Measurements from ENCODE around the gene FANCD2.
"Not testable (repeated sequence)": the region's sequence is repeated elsewhere in the genome, so short reads cannot be mapped to it uniquely, and the experiment has no call there.

FANCD2 gene

DNA sequence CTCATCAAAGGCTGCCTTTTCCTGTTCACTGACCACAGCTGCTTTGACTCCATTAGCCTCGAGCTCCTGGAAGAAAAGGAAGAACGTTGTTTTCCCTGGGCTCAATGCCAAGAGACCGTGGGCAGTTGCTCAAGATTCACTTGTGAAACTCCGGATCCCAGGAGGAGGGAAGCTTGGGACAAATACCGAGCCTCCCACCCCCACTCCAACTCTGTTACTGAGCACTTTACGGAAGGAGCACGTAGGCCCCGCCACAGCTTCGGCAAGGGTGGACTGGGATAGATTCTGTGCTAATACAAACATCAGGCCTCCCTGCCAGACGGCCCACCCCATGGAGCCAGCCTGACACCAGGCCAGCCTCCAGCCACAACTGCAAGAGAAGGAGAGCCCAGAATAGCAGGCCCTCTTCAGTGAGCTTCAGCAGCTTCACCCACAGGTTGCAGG is 10.8 kb upstream of the FANCD2 start:
- FAIRE-seq = no peak

DNA sequence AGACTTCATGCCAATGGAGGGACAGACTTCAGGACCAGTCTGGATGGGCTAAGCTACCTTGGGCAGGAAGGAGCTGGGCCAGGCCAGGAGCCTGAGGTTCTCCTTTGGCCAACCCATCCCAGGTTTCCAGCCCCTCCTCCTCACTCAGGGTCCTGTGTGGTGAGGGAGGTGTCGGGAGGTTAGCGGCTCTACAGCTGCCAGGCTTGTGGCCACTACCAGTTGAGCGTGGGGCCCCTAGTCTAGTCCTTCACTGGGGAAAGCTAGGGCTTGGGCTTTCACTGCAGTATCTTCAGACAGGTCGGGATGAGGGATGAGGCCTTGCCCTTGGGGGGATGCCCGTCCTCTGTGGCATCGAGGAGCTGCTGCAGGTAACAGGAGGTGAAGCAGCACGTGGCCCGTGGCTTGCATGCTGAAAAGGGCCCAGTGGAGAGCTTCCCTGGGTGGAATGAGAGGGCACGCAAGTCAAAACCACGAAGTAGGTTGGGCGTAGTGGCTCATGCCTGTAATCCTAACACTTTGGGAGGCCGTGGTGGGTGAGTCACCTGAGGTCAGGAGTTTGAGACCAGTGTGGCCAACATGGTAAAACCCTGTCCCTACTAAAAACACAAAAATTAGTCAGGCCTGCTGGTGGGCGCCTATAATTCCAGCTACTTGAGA is 8.5 kb upstream of the FANCD2 start:
- FAIRE-seq = no peak

DNA sequence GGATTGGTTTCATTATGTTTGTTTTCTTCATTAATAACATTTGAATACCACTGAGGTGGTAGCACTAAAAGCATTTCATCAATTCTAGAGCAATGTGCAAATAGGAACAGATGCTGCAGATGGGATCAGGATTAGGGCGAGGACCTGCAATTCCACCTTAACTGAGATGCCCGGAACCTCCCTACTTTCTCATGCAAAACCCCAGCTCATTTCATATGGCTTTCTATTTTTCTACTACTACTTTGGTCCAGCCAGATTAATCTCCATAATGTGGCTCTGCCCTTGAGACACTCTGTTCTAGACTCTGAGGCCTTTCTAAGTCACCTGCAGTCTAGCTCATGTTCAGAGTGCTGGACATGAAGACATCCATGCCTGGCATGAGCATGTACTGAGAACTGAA is 7.4 kb upstream of the FANCD2 start:
- FAIRE-seq = not testable (repeated sequence)

DNA sequence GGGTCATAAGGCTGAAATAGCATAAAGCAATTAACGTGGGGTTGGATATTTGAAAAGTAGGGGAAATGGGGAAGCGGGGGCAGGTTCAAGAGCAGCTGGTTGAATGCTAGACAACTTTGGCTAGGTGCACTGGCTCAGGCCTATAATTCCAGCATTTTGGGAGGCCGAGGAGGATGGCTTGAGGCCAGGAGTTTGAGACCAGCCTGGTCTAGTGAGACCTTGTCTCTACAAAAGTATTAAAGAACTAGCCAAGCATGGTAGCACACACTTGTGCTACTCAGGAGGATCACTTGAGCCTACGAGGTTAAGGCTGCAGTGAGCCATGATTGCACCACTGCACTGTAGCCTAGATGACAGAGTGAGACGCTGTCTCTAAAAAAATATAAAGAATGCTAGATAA is 6.9 kb upstream of the FANCD2 start:
- FAIRE-seq = no peak

DNA sequence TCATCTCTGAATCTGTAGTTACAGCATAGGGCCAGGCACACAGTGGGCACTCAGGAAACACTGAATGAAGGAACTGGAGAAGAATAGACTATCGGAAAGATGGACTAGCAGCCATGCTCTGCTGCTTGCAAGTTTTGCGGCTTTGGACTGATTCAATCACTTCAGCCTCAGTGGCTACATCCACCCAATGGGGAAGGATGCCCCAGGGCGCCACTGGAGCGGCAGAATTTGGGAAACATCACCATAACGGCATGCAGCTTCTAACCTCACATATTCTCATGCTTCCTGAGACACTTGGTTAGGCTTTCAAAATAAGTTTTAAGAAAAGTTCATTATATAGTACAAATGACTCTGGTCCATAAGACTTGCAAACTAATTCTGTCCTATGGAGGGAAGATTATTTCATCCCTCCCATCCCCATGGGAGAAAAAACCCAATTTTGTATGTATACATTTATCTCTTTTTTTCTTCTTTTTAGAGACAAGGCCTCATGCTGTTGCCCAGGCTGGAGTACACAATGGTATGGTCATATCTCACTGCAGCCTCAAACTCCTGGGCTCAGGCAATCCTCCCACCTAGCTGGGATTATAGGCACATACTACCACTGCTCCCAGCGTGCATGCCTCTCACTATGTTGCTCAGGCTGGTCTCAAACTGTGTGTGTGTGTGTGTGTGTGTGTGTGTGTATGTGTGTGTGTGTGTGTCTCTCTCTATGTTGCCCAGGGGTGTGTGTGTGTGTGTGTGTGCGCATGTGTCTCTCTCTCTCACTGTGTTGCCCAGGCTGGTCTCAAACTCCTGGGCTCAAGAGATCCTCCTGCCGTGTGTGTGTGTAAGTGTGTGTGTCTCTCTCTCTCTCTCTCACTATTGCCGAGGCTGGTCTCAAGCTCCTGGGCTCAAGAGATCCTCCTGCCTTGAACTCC is 4.1 kb upstream of the FANCD2 start:
- no peak for FAIRE-seq

DNA sequence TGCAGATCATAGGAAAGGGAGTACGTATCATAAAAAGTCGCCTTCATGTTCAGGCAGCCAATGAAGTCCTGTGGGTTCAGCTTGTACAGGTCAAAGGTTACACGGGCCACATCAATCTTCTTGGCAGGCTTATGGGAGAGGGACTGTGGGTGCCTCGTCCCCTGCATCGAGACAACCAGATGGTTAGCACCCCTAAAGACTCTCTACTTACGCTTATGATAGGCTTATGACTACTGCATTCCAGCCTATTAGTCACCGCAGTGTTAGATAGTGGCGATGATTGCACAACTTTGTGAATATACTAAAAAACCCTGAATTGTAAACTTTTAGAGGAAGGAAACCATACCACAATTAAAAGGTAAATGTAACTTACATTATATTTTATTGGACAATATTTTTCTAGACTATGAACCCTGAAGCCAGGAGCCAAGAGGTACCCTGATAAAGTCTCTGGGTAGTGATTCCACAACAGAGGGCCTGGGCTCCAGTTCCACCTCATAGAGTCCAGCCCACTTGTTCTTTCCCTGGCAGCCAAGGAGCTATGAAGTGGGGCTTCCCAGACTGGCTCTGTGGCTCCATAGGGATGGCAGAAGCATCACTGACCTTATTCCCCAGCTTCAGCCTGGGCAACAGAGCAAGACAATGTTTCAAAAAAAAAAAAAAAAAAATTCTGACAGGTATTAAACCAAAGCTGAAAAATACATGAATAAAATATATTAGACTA is 2.5 kb upstream of the FANCD2 start:
- no peak for FAIRE-seq

DNA sequence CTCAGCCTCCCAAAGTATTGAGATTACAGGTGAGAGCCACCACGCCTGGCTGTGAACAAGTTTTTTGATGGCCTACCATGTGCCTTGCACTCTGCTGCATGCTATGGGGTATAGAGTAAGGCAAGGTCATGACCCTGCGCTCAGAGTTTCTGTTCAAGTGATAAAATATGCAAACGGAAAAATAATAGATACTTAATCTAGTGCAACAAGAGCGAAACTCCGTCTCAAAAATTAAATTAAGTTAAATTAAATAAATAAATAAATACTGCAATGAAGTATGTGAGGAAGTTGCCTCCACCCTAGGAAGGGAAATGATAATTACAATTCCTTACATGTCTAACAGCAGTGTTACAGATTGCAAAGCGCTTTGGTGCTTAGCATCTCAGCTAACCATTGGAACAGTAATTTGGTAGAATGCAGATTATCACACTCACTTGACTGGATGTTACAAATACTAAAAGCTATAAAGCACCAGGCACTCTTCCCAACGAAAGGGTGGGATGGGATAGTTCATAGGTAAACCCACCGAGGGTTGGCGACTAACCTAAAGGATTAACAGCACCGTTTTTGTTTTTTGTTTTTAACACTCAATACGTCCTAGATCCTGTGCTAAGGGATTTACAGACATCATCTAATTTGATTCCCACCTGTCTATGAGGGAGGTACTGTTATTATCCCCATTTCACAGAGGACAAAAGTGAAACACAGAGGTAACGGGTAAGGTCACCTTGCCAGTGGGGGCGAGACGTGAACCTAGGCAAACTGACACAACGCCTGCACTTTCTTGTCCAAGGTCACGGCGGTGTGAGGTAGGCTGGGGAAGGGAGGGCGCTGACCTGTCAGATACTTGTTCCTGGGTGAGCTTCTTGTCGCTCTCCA is 793 bp upstream of the FANCD2 start:
- FAIRE-seq = no peak

DNA sequence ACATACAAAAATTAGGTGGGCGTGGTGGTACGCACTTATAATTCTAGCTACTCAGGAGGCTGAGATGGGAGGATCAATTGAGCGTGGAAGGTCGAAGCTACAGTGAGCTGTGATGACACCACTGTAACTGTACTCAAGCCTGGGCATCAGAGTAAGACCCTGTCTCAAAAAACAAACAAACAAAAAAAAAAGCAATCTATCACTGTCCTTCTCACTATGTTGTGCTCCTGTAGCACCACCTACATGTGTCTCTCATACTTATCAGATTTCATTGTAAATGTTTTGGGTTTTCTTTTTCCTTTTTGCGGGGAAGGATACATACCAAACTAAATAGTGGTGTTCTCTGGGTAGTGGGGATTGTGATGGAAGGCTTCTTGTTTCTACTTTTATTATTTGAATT is 14.8 kb downstream of the FANCD2 start:
- no peak for FAIRE-seq

DNA sequence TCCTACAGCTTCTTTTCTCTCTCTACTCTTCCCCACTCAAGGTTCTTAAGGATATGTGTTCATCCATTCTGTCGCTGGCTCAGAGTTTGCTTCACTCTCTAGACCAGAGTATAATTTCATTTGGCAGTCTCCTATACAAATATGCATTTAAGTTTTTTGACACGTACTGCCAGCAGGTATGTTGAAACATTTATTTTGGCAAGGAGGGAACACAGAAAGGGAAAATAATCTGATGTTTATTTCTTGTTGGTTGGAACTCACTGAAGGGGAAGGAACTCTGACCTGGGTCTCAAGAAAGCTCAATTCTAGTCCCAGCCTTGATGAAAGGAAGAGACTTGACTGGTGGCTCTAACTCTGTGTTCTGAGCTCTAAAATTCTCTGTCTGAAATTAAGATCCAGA is 21.6 kb downstream of the FANCD2 start:
- FAIRE-seq = no peak

DNA sequence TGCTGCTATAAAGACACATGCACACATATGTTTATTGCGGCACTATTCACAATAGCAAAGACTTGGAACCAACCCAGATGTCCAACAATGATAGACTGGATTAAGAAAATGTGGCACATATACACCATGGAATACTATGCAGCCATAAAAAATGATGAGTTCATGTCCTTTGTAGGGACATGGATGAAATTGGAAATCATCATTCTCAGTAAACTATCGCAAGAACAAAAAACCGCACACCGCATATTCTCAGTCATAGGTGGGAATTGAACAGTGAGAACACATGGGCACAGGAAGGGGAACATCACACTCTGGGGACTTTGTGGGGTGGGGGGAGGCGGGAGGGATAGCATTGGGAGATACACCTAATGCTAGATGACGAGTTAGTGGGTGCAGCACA is 26.8 kb downstream of the FANCD2 start:
- FAIRE-seq = not testable (repeated sequence)

DNA sequence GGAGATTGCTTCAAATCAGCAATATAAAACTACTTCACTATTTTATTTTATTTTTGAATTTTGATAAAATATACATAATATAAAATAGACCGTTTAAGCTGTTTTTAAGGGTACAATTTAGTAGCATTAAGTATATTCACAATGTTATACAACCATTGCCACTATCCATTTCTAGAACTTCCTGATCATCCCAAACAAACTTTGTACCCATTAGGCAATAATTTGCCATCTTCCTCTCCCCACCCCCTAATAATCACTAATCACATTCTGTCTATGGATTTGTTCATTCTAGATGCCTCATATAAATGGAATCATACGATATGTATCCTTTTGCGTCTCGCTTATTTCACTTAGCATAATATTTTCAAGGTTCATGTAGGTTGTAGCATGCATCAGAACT is 28.9 kb downstream of the FANCD2 start:
- no peak for FAIRE-seq

DNA sequence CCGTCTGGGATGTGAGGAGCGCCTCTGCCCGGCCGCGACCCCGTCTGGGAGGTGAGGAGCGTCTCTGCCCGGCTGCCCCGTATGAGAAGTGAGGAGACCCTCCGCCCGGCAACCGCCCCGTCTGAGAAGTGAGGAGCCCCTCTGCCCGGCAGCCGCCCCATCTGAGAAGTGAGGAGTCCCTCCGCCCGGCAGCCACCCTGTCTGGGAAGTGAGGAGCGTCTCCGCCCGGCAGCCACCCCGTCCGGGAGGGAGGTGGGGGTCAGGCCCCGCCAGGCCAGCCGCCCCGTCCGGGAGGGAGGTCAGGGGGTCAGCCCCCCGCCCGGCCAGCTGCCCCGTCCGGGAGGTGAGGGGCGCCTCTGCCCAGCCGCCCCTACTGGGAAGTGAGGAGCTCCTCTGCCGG is 43.8 kb downstream of the FANCD2 start:
- not testable (repeated sequence) for FAIRE-seq

DNA sequence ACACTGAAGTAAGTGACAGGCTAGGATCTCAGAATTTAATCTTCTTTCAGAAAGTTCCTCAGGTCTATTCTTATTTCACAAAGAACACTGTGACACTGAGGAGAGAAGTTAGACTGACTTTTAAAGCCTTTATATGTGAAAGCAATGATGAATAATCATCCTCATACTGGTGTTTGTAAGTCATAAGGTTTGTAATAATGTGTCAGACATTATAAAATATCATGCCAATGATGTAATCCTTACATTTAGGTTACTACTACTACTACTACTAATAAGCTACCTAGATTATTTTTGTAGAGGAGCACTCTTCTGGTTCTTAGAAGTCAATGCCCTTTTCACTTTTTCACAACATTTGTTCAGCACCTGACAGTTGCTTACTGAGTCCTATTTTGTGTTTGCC is 48.4 kb downstream of the FANCD2 start:
- no peak for FAIRE-seq

DNA sequence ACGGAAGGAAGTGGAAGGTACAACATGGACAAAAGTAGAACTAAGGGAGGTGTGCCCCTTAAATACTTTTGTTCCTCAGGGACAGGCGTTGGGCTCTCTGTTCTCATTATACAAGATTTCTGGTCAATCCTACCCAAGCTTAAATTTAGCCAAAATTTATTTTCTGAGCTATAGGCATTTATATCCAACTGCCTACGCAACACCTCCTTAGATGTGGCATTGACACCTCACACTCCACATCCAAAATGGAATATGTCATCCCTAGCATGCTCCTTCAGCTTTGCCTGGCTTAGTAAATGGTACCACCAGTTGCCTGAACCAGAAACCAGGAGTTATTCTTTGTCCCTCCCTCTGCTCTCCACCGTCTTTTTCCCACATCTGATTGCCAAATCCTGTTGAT is 55.6 kb downstream of the FANCD2 start:
- no peak for FAIRE-seq

DNA sequence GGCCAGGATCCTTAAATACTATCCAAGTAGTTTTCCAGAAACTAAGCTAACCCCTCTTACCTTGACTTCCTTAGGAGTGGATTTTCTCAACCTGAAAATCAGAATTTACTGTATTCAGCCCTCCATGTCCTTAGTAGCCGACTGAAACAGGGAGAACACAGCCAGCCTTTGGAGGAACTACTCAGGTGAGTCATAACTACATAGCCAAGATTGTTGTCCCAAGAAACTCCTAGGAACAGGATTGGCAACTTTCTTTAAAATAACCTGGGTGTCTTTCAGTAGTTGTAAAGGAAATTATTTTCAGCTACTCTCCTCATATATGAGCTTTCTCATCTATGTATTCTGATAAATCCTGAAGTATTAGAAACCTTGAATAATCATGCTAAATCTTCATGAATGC is 59.5 kb downstream of the FANCD2 start:
- FAIRE-seq = no peak

DNA sequence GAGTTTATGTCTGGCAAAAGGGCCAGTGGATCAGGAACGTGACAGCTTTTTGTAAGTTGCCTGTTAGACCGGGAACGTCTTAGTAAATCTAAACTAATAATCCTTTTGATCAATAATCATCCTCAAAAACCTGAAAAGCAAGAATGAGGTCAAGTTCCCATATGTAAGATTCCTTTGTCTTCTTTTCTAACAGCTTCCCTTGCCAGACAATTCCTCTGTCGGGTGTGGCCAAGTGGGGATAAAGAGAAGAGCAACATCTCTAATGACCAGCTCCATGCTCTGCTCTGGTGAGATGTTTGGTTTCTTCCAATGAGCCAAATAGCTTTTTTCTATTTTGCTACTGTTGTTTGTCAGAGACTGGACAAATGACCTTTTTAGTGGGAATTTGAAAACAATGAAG is 62.0 kb downstream of the FANCD2 start:
- FAIRE-seq = no peak

DNA sequence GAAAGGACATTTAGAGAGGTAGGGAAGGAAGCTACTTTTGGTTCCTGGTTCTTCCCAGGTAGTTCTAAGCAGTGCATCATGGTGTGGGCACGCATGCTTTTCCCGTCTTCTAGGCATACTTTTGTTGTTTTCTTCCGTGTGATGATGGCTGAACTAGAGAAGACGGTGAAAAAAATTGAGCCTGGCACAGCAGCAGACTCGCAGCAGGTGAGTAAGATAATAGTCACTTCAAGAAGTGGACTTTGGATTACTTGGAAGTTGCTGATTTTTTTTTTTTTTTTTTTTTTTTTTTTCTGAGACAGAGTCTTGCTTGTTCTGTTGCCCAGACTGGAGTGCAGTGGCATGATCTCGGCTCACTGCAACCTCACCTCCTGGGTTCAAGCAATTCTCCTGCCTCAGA is 63.9 kb downstream of the FANCD2 start:
- FAIRE-seq = no peak

DNA sequence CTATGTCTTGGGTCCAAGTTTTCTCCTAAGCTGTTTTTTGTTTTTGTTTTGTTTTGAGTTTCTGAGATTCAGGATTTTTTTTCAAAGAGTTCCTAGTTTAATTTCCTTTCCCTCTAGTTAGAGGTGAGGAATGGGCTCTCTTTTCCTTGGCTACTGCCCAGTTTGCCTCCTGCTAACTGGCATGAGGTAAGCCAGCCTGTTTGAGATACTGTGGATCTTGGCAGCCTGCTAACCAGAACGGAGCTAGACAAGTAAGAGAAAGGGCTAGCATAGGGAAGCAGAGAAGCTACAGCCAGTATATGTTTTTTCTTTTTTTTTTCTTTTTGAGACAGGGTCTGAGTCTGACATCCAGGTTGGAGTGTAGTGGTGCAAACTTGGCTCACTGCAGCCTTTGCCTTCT is 64.5 kb downstream of the FANCD2 start:
- not testable (repeated sequence) for FAIRE-seq

DNA sequence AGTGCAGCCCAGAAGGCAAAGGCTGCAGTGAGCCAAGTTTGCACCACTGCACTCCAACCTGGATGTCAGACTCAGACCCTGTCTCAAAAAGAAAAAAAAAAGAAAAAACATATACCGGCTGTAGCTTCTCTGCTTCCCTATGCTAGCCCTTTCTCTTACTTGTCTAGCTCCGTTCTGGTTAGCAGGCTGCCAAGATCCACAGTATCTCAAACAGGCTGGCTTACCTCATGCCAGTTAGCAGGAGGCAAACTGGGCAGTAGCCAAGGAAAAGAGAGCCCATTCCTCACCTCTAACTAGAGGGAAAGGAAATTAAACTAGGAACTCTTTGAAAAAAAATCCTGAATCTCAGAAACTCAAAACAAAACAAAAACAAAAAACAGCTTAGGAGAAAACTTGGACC is 65.2 kb downstream of the FANCD2 start:
- not testable (repeated sequence) for FAIRE-seq

DNA sequence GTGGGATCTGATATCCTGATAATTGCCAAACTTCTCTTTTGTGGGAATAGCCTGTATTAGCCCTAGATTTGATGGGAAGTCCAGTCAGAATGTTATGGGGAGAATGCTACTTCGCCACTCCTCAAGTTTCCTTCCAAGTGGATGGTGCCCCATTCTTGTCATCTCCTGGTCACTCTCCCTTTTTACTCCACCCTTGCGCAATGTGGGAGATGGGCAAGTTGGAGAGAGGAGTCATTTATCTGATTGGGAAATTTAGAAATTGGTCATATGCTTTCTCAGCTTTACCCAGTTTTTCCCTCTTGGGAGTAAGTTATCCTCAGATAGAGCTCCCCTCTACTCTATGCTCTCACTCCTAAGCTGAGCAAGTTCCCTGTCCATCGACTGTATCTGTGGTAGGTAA is 67.4 kb downstream of the FANCD2 start:
- FAIRE-seq = no peak

DNA sequence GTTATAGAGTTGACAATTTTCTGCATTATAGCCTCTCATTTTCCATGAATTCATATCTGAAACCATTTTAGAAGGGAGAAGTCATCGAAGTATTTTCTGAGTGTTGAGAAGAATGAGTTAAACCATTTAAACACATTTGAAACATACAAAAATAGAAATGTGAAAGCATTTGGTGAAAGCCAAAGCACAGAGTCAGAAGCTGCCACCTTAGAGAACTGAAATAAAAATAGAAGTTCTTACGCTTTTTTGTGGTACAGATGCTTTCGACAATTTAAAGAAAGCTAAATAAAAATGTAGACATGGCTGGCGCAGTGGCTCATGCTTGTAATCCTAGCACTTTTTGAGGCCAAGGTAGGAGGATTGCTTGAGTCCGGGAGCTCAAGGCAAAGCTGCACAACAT is 72.8 kb downstream of the FANCD2 start:
- FAIRE-seq = no peak

DNA sequence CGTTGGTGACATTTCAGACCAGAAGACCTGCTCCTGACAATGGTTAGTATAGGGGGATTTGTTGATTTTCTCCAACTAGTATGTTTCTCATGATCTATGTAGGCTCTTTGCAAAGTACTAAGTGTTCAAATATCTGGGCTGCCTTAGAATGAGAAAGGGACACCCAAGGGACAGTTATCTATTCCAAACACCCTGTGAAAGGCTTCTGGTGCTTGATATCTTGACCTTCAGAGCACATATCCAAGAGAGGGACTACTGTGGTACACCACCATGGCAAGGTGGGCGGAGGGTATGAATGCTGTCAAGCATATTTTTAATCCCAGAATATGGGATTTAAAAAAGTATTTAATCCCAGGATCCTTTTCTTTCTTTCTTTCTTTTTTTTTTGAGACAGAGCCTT is 80.7 kb downstream of the FANCD2 start:
- FAIRE-seq = no peak

DNA sequence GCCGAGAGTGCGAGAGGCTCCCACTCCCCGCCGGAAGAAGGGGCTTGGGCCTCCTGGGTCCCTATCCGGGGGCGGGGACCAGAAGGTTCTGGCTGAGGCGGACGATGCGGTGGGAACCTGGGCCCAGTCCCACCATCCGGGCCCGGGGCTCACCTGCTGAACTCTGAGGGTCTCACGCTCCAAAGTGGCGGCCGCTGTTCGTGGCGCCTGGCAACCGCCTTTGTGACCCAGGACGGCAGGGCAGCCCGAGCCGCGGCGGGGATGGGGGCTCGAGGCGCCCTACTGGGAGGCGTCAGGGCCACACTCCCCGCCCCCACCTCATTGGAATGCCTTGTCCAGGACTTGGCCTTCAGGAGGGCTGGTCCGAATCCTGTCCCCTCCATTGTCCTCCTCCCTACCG is 81.9 kb downstream of the FANCD2 start, which contains the start of gene FANCD2OS:
Gene FANCD2OS, minus strand, starts transcription at position 165 of the 400 bp plus-strand sequence. CDS start 3,481 bp downstream, outside the sequence.
- no peak for FAIRE-seq

Data from TTC549 (cell line).